ENCODE measurements around the gene FCHSD2. TPM values are rescaled to one million over a fixed set of nuclear protein-coding genes. Genes with fewer than 3 reads are reported as not detected.

The FCHSD2 gene
- total RNA-seq, 4 donors from 2014 or later, result 15.4 to 37.8 (median 31.9) TPM

GRCh38 chr11:73100578-73100977 is 41.5 kb downstream of the FCHSD2 start:
- DNase-seq (ENCODE audit: low spot score) (no peak), ATAC-seq (ENCODE audit: low FRiP score) (no peak)
- TF ChIP-seq, protein P1, sequence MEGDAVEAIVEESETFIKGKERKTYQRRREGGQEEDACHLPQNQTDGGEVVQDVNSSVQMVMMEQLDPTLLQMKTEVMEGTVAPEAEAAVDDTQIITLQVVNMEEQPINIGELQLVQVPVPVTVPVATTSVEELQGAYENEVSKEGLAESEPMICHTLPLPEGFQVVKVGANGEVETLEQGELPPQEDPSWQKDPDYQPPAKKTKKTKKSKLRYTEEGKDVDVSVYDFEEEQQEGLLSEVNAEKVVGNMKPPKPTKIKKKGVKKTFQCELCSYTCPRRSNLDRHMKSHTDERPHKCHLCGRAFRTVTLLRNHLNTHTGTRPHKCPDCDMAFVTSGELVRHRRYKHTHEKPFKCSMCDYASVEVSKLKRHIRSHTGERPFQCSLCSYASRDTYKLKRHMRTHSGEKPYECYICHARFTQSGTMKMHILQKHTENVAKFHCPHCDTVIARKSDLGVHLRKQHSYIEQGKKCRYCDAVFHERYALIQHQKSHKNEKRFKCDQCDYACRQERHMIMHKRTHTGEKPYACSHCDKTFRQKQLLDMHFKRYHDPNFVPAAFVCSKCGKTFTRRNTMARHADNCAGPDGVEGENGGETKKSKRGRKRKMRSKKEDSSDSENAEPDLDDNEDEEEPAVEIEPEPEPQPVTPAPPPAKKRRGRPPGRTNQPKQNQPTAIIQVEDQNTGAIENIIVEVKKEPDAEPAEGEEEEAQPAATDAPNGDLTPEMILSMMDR (IDR thresholded peaks at IDR 0.05), result no peak

DNA sequence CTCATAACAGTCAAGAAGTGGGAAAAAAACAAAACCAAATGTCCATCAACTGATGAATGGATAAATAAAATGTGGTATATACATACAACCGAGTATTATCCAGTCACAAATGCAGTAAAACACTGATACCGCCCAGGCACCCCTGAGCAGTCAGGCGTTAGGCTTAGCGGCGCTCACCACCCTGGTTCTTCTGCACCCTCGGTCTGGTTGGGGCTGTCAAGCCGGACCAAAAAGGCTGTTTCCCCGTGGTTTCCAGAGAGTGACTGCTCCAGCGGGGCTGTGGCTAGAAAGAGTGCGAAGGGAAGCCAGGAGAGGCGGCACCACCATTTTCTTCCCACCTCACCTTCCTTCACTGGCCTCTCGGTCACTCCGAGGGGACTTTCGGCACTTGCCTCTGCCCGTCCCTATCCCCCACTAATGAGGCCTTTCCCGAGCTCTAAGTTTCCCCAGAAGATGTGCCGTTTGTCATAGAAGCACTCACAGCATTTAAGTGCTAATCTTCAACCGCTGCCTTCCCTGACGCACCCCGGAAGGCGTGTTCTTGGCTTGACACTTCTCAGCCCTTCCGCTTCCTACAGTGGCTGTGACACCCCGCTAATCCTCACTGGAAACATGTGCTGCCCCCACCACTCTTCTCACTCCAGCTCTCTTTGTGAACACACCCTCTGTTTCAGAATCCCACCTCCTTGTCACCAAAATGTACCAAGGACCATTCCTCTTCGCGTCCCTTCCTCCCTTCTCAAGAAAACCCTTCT is 42.4 kb downstream of the FCHSD2 start:
- TF ChIP-seq, protein P1 (IDR thresholded peaks at IDR 0.05), result no peak
- DNase-seq (ENCODE audit: low spot score) (no peak), ATAC-seq (ENCODE audit: low FRiP score) (no peak)

DNA sequence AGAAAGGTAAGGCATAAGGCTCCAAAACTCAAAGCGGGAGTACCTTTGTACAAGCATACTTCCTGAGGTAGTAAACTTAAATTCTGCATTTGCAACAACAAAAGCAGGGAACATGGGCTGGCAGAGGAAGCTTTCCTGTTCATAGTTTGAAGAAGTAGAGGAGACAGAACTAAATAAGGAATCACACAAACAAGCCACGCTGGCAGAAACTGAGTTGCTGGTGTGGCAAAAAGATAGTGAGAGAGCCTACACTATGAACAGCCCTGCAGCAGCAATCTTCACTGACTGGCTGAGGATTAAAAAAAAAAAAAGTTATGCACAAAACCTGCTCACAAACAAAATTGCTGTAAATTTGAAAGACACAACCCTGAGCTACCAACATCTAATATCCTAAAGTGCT is 46.5 kb downstream of the FCHSD2 start:
- no peak for ATAC-seq (ENCODE audit: low FRiP score)
- DNase-seq (ENCODE audit: low spot score), result no peak
- TF ChIP-seq, protein P1 (IDR thresholded peaks at IDR 0.05), result no peak

DNA sequence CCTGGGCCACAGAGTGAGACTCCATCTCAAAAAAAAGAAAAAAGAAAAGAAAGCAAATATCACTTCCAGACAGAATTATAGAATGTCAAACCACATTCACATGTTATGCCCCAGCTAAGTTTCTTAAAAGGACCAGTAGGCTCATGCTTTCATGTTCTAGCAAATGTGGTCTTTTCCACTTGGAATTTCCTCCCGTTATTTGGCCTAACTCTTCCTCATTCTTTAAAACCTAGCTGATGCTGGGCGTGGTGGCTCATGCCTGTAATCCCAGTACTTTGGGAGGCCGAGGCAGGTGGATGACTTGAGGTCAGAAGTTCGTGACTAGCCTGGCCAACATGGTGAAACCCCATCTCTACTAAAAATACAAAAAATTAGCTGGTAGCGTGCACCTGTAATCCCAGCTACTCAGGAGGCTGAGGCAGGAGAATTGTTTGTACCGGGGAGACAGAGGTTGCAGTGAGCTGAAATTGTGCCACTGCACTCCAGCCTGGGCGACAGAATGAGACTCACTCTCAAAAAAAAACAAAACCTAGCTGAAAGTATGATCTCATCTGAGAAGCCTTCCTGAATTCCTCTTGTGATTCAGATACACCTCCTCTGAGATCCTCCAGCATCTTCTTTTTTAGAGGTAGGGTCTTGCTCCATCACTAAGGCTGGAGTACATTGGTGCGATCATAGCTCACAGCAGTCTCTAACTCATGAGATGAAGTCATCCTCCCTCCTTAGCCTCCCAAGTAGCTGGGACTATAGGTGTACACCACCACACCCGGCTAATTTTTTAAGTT is 50.4 kb downstream of the FCHSD2 start:
- no peak for DNase-seq (ENCODE audit: low spot score)
- TF ChIP-seq, protein P1 (IDR thresholded peaks at IDR 0.05), result no peak
- ATAC-seq (ENCODE audit: low FRiP score), result no peak

DNA sequence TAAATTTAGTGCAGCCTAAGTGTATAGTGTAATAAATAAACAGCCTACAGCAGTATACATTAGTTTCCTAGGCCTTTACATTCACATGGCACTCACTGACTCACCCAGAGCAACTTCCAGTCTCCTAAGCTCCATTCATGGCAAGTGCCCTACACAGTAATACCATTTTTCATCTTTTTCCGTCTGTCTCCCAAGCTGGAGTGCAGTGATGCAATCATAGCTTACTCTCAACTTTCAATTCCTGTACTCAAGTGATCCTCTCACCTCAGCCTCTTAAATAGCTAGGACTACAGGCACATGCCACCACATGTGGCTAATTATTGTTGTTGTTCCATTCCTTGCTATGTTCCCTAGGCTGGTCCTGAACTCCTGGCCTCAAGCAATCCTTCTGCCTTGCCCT is 54.4 kb downstream of the FCHSD2 start:
- TF ChIP-seq, protein P1 (IDR thresholded peaks at IDR 0.05), result no peak
- DNase-seq (ENCODE audit: low spot score) (no peak), ATAC-seq (ENCODE audit: low FRiP score) (no peak)

DNA sequence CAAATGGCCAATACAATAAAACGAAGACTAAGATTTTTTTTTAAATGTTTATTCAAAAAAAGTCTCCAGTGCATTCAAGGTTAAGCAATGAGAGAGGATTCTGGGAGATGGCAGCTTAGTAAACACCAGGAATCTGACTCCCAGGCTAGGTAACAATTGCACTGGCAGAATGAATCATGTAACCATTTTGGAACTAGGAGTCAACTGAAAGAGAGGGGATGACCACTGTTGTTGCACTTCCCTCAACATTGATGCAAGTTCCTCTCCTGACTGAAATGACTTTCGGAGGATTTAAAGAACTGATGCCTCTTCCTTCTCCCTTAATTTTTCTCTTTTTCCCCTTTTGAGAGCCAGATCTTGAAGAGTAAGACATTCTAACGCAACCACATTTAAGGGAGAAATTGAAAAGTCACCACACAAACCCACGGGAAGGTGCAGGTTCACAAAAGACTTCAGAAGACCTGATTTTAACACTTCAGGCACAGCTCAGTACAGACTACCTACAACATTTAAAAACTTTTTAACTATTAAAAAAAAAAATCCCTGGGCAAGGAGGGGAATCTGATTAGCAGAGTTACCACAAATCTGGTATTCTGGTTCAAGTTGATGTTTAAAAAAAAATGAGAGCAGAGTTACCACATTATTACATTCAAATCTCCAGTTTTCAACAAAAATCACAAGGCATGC is 56.8 kb downstream of the FCHSD2 start:
- DNase-seq (ENCODE audit: low spot score) (no peak), ATAC-seq (ENCODE audit: low FRiP score) (no peak)
- TF ChIP-seq, protein P1 (IDR thresholded peaks at IDR 0.05), result no peak

All from omental fat pad (tissue), 4 donors.